ENCODE measurements around the gene PODN. TPM values are rescaled to one million over a fixed set of nuclear protein-coding genes. Genes with fewer than 3 reads are reported as not detected.

PODN gene
- total and polyA plus RNA-seq, 2 of the 4 experiments (the other 2 are of a cell fraction), result 0.54 to 6.2 TPM

GRCh38 chr1:53076721-53077598 lies 14.9 kb downstream of the PODN start:
- H3K36me3 ChIP-seq (ENCODE audit: control insufficient read depth, insufficient read depth, low read length), result peaks cover 22% of the 10 kb centered on the region
- H3K9me1 ChIP-seq (ENCODE audit: insufficient read depth, low read length), result no peaks in the 10 kb centered on the region
- H2BK15ac ChIP-seq (ENCODE audit: low read depth, low read length), result no peak overlapping the region
- no peak overlapping the region for H3K23ac ChIP-seq (ENCODE audit: low read depth, low read length)
- no peak overlapping the region for H2BK120ac ChIP-seq (ENCODE audit: low read depth, low read length)
- DNase-seq, result no peak
- no TSS peak for BruUV-seq (replicated peaks)
- no peak for ATAC-seq (ENCODE audit: low read depth)
- intact Hi-C loops (cut with micrococcal nuclease) (no loop called here), in situ Hi-C loops (cut with MboI; ENCODE audit: low sequenced_read_pairs) (no loop called here), dilution Hi-C loops (cut with HindIII; ENCODE audit: low sequenced_read_pairs, unreplicated experiment) (no loop called here)
- no peaks in the 10 kb centered on the region for H3K27me3 ChIP-seq (ENCODE audit: control insufficient read depth, insufficient read depth, low read length)
- H3K4me1 ChIP-seq (ENCODE audit: control insufficient read depth, insufficient read depth, low read length), result no peaks in the 10 kb centered on the region; the same call in 1 of the 2 replicates
- H3K4ac ChIP-seq (ENCODE audit: low read depth, low read length), result no peak overlapping the region
- H3K4me2 ChIP-seq (ENCODE audit: low read depth, low read length), result no peak overlapping the region
- no peak overlapping the region for H3K14ac ChIP-seq (replicated peaks; ENCODE audit: low read depth, low read length)
- H2BK20ac ChIP-seq (ENCODE audit: low read depth, low read length), result no peak overlapping the region
- TF ChIP-seq RCOR1 (IDR thresholded peaks at IDR 0.05; ENCODE audit: insufficient replicate concordance, low read length) (no peak), MAZ (IDR thresholded peaks at IDR 0.05; ENCODE audit: borderline replicate concordance, low read depth, low read length) (no peak), FOS (IDR thresholded peaks at IDR 0.05; ENCODE audit: low read depth, low read length) (no peak), SMC3 (IDR thresholded peaks at IDR 0.05; ENCODE audit: low read depth, low read length) (no peak), BHLHE40 (IDR thresholded peaks at IDR 0.05; ENCODE audit: low read depth, low read length) (no peak), POLR2A (IDR thresholded peaks at IDR 0.05; ENCODE audit: low read depth, low read length) (no peak), CTCF (conservative IDR thresholded peaks at IDR 0.05; ENCODE audit: low read depth, low read length) (no peak), CEBPB (IDR thresholded peaks at IDR 0.05; ENCODE audit: low read depth, low read length) (no peak), ELK1 (IDR thresholded peaks at IDR 0.05; ENCODE audit: borderline replicate concordance, low read depth, low read length) (no peak), USF2 (IDR thresholded peaks at IDR 0.05; ENCODE audit: low read depth, low read length) (no peak)
- no peak overlapping the region for H4K5ac ChIP-seq (ENCODE audit: low read depth, low read length)
- no peak overlapping the region for H2AFZ ChIP-seq (replicated peaks; ENCODE audit: low read length, poor library complexity)
- H3K9ac ChIP-seq (ENCODE audit: low read depth, low read length), result no peak overlapping the region
- no peak overlapping the region for H3K56ac ChIP-seq (ENCODE audit: extremely low read depth, insufficient read depth, low read length)
- H2AK5ac ChIP-seq (ENCODE audit: low read depth, low read length), result no peak overlapping the region
- H3K79me1 ChIP-seq (ENCODE audit: low read depth in 1 of 2, low read length in 2 of 2), result no peaks in the 10 kb centered on the region
- H2BK5ac ChIP-seq (ENCODE audit: low read depth, low read length, poor library complexity, severe bottlenecking), result no peak overlapping the region
- H4K20me1 ChIP-seq (ENCODE audit: insufficient read depth, low read length), result no peaks in the 10 kb centered on the region
- WGBS, 2 experiments (ENCODE audit: extremely low coverage in 2 of 2, insufficient read length in 1 of 2), result 76% methylated on average over 5 of the region's 19 CpGs; no CpG with 5 or more reads in 1 of the 2 experiments
- H3K18ac ChIP-seq (ENCODE audit: low read depth, low read length), result no peak overlapping the region
- H3K9me3 ChIP-seq (ENCODE audit: control insufficient read depth, insufficient read depth, low read length), result no peaks in the 10 kb centered on the region
- H2AK9ac ChIP-seq (replicated peaks; ENCODE audit: low read depth, low read length, poor library complexity), result no peak overlapping the region
- no peak overlapping the region for H4K91ac ChIP-seq (ENCODE audit: insufficient read depth, low read depth, low read length)
- H3K4me3 ChIP-seq (ENCODE audit: insufficient read depth, low read depth, low read length), result no peak overlapping the region
- no peak overlapping the region for H4K8ac ChIP-seq (ENCODE audit: low read depth in 2 of 2, low read length in 2 of 2)
- ChIA-PET POLR2A (ENCODE audit: unreplicated experiment) (no interaction called here), CTCF (no interaction called here)
- no peak overlapping the region for H3K27ac ChIP-seq (ENCODE audit: insufficient read depth, low read length)
